HG03439 (cell line): ENCODE measurements around the gene NLRP5.
"Not testable (repeated sequence)": the region's sequence is repeated elsewhere in the genome, so short reads cannot be mapped to it uniquely, and the experiment has no call there.

Experiments used
- ATAC-seq: cut with Tn5 transposase; IDR thresholded peaks from one replicate; pipeline ENCODE4 v1.9.1; 2021; ENCODE audit warnings: mild to moderate bottlenecking, moderate library complexity; ENCODE audit not compliant: unreplicated experiment

The NLRP5 gene

DNA sequence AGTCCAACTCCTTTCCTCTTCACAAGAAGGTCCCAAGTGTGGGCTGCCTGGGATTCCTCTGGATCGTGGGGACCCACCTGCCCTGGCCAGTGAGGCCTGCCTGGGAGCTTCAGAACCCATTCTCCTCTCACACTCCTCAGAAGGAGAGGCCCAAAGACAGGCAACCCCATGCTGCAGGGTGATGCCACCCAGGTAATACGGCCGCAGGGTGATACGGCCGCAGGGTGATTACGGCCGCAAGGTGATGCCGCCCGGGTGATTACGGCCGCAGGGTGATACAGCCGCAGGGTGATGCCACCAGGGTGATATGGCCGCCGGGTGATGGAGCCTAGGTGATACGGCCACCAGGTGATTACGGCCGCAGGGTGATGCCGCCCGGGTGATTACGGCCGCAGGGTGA, 111.7 kb downstream of the NLRP5 start:
- ATAC-seq: not testable (repeated sequence)

DNA sequence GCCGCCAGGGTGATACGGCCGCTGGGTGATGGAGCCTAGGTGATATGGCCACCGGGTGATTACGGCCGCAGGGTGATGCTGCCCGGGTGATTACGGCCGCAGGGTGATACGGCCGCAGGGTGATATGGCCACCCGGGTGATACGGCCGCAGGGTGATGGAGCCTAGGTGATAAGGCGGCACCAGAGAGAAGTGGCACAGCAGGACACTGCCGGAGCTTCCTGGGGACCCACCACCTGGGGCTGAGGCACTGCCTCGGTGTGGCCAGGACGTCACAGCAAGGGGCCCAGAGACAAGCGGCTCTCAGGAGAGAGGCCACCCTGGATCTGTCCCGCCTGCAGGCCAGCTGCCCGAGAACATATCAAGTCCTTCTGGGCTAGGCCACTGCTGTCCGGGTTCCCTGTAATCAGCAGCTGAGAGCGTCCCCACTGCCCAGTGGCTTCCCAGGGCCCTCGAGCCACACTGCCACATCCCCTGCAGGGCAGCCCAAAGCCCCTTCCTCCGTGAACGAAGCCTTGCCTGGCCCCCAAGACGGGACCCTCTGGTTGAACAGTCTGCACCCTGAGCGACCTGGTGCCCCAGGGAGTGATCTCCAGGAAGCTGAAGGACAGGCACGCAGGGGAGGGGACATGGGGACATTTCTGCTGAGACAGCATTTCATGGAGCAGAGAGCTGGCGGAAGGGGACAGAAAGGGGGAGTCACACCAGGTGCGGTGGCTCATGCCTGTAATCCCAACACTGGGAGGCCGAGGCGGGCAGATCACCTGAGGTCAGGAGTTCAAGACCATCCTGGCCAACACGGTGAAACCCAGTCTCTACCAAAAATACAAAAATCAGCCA, 112.4 kb downstream of the NLRP5 start:
- no peak for ATAC-seq

DNA sequence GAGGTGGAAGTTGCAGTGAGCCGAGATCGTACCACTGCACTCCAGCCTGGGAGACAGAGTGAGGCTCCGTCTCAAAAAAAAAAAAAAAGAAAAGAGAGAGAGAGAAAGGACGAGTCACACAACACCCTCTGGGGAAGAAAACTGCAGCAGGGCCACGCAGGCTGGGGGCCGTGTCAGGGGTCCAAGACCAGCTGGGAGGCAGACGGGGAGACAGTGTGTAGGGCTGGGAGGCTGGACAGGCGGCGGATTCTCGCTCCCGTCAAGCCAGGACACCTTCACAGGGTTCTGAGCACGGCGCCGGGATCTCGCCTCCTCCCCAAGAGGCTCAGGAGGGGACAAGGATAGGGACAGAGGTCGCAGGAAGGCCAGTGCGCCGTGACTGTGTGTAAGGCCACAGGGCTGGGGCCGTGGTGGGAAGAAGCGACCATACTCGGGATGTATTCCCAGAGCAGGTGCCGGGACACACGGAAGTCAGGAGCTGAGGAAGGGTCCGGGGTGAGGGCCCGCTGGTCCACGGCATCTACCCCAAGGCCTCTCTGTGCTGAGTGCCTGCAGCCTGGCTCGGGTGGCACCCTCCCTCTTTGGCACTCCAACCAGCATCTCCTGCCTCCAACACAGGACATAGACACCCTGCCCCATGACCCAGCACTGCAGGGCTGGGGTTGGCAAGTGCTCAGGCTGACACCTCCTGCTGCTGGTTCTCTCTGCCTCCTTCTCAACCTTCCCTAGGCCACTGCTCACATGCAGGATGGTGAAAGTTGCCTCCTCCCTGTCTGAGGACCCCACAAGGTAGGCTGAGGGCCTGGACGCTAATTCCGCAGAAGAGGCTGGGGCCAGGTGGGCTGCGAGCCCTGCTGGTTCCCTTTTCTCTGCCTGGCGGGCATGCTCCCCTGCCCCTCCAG, 113.3 kb downstream of the NLRP5 start:
- ATAC-seq: no peak

DNA sequence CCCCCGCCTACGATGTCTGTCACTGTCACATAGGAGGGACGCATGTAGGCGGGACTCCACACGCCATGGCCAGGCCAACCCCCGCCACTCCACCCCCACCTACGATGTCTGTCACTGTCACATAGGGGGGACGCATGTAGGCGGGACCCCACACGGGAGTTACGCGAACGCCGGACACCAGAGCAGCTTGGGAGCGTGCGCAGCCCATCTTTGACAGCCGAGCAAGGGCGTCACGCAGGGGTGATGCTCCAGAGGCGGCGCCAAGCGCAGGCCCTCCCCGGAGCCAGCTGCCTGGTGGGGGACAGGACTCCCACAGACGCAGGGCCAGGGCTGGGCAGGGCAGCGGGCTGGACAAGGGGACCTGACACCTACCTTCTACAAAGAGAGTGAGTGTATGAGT, 114.5 kb downstream of the NLRP5 start:
- ATAC-seq: no peak

DNA sequence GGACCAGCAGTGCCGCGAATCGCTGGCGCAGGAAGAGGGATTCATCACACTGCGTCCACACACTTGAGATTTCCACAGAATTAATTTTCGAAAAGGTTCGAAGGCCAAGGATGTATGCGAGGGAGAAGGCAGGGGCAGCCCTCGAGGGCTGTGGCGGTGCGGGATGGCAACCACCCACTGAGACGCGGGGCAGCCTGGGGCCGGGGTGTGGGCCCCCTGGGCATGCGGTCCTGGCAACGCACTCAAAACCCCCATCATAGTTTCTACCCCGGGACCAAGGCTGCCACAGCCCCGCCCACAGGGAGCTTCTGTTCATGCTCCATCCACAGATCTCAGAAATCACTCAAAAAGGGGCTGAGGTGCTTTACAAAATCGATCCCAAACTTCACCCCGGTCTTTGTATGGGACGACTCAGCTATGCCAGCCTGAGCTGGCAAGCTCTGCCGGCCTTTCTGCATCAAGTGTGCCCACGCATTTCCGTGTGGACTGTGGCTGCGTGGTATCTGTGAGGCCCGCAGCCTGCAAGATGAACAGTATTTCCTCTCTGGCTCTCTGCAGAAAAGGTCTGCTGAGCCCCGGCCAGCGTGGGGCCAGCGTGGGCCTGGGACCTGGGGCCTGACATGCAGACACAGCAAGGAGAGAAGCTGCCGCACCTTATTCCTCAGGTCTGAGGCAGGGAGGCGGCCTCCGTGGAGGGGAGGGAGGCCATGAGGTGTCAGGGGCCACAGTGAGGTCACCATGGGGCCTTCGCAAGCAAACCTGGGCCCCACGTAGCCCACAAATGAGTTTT, 115.4 kb downstream of the NLRP5 start:
- ATAC-seq: no peak

DNA sequence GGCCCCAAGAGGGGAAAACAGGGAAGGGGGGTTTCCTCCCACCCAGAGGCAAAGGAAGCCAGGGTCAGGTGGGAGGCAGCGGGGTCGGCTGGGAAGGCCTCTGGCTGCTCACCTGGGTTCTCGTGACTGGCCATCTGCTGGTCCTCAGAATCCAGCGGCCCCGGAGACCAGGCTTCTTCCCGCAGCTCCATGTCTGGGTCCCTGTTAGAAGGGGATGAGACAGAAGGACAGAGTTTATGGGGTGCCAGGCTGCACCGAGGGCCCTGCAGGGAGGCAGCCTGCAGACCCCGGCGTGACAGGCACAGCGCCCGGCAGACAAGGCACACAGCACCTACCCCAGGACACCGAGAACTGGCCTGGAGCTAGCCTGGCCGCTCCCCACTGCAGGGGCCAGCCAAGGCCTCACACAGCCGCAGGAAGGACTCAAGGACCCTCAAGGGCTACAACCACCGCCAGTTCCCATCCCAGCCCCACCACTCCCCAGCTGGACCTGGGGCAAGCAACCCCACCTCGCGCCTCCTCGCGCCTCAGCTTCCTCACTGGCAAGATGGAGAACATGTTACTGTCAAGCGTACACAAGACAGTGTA, 116.5 kb downstream of the NLRP5 start:
- ATAC-seq: no peak

DNA sequence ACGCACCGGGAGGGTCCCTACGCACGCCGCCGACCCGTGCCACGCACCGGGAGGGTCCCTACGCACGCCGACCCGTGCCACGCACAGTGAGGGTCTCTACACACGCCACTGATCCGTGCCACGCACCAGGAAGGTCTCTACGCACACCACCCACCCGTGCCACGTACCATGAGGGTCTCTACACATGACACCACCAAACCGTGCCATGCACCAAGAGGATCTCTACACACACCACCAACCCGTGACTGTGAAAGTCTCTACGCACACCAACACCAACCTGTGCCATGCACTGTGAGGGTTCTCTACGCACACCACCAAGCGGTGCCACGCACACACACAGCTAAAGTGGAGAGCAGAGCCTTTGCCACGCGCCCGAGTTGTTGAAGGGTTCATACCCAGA, 117.8 kb downstream of the NLRP5 start:
- ATAC-seq: no peak

DNA sequence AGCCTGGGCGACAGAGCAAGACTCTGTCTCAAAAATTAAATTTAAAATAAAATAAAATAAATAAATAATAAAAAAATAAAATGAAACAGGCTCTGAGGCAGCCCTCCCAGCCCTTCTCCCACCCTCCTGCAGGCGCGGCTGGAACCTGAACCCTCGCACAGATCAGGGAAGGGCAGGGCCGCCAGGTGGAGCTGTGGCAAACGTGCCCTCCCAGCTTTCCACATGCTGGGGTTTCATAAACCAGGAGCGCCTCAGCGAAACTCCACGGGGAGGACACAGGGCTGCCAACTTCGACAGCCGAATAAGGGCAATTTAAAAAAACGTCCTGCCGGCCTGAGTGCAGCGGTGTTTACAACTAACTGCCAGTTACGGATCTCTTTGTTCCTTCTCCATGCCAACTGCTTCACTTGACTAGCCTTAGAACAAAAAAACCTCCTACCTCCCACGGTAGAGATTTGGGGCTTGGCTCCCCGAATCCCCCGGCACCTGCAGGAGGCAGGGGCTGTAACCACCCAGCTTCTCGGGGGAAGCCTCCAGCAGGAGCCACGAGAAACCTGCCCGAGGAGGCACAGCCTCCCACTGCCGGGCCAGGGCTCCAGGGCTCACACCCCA, 118.6 kb downstream of the NLRP5 start:
- ATAC-seq: no peak

DNA sequence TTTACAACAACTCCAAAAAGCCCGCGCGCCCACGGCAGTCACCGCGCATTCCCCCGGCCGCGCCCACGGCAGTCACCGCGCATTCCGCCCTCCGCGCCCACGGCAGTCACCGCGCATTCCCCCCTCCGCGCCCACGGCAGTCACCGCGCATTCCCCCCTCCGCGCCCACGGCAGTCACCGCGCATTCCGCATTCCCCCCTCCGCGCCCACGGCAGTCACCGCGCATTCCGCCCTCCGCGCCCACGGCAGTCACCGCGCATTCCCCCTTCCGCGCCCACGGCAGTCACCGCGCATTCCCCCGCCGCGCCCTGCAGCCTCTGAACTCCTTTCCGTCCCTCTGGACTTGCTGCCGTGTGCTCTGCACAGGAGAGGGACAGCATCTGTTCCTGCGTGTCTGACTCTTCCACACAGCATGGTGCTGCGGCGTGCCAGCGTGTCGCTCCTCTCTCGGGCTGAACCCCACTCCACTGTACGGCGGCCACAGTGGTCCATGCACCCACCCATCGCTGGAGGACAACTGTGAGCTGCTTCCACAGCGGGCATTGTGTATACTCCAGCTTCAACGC, 119.3 kb downstream of the NLRP5 start:
- not testable (repeated sequence) for ATAC-seq

DNA sequence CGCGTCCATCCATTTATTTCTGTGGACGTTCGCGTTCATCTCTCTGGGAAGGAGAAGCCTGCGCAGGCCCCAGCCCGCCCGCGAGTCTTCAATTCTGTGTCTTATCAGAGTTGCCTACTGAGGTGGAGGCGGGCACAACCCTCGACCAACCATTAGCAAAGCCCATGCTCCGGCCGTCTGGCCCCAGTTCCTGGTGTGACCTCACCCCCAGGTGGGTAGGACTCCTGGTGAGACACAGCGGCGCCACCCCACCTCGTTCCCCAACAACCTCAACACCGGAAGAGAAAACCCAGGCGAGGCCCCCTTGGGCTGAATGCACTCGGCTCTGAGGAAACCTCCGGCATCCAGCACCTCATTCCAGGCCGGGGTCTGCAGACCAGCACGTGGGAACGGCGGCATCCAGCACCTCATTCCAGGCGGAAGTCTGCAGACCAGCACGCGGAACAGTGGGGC, 119.8 kb downstream of the NLRP5 start:
- ATAC-seq: no peak

DNA sequence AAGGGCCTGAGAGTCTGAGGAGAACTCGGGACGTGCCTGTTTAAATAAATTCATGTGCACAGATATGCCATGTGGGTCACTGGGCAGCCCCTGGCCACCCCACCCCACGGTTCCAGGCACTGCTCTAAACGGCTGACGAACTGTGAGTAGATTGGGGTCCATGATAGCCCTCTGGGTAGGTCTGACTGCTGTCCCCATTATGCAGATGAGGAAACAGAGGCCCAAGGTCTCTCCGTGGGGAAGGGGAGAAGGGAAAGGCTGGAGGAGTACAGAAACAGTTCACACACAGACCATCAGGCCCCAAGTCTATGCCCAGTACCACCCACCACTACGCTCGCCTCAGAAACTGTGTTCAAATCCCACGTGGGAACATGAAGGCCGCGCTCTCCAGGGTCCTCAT, 120.4 kb downstream of the NLRP5 start:
- ATAC-seq: no peak

DNA sequence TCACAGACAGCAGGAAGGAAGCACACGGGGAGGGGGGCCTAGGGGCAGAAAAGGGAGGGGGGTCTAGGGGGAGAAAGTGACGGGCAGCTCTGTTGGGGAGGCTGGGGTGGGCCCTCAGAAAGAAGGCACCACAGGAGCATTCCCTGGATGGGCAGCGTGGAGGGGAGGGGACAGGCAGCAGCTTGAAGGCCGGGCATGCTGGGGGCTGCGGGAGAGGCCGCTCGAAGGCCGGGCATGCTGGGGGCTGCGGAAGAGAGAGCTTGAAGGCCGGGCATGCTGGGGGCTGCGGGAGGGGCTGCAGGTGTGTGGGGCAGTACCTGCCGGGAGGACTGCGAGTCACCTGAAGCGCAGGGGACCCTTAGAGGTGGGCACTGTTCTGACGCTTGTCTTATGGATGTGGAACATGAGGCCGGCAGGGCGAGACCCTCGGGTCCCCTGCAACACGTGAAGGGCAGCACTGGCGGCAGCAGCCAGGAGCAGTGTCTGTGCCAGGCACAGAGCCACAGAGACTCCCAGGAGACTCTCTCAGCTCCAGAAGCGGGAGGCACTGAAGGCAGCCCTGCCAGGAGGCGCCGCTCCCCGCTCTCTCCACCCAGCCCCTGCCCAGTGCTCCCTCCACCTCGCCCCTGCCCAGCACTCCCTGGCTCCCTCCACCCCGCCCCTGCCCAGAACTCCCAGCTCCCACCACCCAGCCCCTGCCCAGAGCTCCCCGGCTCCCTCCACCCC, 121.2 kb downstream of the NLRP5 start:
- no peak for ATAC-seq

DNA sequence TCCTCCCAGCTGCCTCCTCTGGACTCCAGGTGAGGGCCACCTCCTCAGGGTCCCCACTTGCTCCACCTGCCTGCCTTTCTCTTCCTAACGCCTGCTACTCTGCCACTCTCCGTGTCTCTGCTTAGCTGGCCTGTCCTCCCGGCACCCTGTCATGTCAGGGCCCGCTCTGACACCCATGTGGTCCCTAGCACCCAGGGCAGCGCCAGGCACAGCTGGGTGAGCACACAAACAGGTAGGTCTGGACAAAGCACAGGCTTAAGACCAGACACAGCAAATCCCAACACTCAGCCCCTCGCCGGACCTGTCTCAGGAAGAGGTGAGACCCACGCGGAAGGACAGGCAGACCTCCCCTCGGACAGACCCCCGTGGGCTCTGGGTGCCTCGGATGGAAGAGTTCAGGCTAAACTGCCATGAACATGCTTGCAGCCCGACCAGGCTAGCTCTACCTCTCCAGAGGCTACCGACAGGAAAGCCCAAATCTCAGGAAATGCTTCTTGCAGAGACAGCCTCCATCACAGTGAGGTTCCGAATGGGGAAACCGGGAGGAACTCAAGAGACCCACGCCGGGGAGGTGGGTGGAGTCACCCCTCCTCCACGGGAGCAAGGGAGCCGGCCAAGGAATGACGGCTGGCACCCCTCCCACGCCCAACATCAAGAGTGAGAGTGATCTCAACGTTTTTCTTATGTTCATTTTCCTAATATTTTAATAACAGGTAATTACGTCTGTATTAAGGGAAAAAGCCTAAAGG, 122.0 kb downstream of the NLRP5 start:
- no peak for ATAC-seq

DNA sequence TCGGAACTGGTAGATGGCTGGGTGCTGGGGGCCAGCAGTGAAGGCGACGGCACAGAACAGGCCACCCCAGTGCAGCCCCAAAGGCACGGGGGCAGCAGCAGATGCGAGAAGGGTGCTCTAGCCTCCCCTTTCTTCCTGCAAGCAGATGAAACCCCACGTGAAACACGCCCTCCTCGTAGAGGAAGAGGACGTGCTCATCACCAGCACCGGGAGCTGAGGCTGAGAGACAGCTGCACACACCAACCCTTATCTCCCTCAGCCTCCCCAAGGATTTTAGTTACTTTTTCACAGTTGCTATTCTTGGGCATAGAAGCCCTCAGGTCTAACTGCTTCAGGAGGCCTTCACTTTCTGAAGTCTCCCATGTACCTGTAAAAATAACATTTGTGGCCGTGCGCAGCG, 122.7 kb downstream of the NLRP5 start:
- ATAC-seq: no peak

DNA sequence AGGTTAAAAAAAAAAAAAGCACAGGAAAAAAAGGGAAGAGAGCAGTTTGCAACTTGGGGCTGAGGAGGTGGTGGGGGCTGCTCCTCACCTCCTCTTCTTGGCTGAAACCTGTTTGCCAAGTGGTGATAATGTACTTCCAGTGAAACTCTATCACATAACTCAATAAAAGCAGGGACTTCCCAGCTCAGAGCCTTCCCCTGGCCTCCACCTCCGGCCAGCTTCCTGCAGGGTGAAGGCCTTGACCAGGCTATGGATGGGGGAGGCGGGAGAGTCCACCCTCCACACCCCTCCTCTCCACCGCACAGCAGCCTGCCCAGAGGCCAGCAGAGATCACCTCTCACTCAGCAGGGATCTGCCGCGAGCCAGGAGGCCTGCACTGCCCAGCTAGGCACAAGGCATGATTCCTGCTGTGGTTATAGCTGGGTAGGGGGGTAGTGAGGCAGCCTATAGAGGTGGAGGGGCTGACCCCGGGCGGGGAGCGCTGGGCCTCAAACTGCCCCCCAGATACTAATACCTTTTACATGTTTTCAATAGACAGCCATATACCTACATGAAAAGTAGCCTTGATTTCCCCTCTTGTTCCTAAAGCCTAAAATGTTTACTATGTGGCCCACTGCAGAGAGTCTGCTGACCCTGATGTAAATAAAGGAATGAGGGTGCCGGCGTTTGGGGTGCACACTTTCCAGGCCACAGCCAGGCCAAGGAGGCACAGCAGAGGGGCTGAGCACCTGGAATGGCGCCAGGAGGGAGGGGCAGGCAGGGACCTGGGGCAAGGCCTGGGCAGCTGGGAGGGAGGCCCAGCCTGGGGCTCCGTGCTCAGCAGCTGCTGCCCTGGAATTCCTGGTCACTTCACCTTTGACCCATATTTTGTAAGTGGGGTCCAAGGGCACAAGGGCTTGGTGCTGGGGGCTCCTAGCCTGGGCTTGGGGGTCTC, 124.2 kb downstream of the NLRP5 start:
- no peak for ATAC-seq
